NCI-H128 (cell line): ENCODE results near the gene TMC5.
"Not testable (repeated sequence)": the region's sequence is repeated elsewhere in the genome, so short reads cannot be mapped to it uniquely, and the experiment has no call there.

Experiments
- DNase-seq: peaks from one replicate; lab custom pipeline; 2025; ENCODE audit not compliant: unreplicated experiment; lab: John Stamatoyannopoulos, UW

TMC5 gene

GRCh38 chr16:19397373-19397772 is 20.3 kb upstream of the TMC5 start:
- DNase-seq, result not testable (repeated sequence)

- no peak for DNase-seq
Observed at GRCh38 chr16:19400711-19401110, 17.0 kb upstream of the TMC5 start.

GRCh38 chr16:19406891-19407491 is 10.7 kb upstream of the TMC5 start:
- no peak for DNase-seq

DNA sequence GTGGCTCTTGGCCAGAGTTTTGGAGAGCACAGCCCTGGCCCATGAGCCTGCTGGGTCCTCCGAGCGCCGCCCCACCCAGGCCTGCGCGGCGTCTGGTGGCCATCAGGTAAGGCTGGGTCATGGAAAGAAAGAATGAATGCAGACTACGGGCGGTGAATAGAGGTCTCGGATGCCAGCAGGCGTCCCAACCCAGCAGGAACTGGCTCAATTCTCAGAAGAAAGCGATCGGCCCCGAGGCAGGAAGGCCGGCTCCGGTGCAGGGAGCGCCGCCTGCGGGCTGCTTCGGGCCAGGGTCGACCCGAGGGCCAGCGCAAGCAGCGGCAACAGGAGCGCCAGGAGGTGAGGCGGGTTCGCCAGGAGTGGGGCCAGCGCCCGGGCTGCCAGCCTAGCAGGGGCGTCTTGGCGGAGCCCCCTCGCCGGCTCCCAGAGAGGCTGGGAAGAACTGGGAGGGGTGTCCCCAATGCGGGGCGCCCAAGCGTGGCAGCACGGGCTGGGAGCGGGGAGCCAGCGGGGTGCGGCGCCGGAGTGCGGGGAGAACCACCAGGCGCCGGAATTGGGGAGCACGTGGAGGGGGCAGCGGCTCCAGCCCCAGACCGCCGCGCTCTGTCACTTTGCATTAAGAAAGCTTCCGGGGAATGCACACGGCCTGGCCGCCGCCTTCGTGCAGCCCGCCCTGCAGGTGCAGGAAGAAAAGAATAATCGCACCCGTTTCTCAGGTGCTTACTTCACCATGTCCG is 7.1 kb upstream of the TMC5 start:
- no peak for DNase-seq

GRCh38 chr16:19411298-19411697 is 6.4 kb upstream of the TMC5 start:
- no peak for DNase-seq

- DNase-seq, result not testable (repeated sequence)
Observed at GRCh38 chr16:19412055-19412454, 5.6 kb upstream of the TMC5 start.

- no peak for DNase-seq
Observed at GRCh38 chr16:19415461-19415860, 2.2 kb upstream of the TMC5 start.

DNA sequence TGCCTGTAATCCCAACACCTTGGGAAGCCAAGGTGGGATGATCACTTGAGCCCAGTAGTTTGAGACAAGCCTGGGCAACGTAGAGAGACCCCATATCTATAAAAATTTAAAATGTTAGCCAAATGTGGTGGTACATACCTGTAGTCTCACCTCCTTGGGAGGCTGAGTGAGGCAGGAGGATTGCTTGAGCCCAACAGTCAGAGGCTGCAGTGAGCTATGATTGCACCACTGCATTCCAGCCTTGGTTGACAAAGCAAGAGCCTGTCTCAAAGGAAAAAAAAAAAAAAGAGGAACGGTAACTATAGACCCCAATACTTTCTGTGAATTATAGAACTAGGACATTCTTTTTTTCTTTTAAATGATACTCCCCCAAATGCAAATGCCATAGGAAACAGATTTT is 1.8 kb upstream of the TMC5 start:
- DNase-seq, result no peak

DNA sequence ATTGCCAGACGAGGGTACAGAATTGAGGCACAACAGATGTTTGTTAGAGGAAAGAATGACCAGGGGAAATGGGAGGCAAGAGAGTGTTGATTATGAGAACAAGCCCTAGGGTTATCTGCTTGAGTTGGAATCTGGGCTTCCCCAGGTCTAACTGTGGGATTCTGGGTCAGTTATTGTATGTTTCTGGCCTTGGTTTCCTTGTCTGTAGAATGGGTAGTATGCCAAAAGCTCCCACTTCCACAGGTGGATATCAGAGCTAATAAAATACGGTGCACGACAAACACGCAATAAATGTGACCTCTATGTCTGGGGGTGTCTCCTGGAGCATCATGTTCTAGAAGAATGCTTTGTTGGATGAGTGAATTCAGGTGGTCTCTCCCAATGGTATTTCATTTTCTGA is 517 bp downstream of the TMC5 start:
- DNase-seq, result no peak

GRCh38 chr16:19419698-19420075 is 2.0 kb downstream of the TMC5 start:
- DNase-seq, result no peak

- DNase-seq, result no peak
Observed at GRCh38 chr16:19424478-19424877, 6.8 kb downstream of the TMC5 start.

DNA sequence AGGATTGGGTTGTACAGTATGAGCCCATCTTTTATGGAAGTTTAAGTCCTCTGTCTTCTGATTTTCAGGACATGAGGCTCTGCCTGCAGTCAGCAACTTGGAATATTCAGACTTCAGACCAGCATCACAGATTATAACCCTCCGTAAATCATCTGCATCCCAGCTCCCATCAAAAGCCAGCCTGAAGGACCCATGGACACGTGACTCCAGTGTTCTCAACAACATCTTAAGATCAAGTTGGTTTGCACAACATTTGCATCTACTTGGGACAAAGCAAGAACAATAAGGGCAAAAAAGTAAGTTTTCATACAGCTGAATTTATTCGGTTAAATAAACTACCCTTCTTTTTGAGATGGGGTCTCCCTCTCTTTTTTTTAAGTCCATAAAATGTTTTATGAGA is 12.7 kb downstream of the TMC5 start:
- DNase-seq, result no peak

- no peak for DNase-seq
Observed at GRCh38 chr16:19431636-19432340, 14.1 kb downstream of the TMC5 start.

DNA sequence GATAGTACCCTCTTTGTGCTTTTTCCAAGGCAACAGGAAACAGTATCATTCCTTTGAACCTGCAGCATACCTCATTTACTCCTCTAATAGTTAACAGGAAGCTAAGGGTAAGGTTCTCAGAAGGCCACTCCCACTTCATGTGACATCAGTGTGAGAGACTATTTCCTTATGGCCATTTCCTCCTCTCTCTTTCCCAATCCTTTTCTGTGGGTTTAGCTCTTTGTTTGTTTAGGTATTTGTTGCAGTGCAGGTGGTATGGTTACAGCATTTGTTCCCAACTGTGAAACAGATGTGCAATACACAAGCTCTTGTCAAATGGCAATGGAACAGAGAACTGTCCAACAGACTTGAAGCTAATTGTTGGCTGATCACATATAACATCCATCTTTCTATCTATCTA is 14.7 kb downstream of the TMC5 start:
- no peak for DNase-seq

DNA sequence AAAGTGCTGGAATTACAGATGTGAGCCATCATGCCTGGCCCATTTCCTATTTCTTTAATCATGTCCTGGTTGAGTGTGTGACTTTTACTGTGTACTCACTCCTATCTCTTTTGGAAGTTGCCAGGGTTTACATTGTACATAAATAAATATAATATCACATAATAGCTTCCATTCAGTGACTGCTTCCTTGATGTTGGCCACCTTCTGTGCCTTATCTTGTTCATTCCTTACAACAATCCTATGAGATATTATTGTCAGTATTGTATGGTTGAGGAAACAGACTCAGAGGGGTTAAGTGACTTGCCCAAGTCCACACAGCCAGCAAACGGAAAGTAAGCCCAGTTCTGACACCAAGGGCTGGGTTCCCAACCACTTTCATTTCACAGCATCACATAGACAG is 16.9 kb downstream of the TMC5 start:
- no peak for DNase-seq

DNA sequence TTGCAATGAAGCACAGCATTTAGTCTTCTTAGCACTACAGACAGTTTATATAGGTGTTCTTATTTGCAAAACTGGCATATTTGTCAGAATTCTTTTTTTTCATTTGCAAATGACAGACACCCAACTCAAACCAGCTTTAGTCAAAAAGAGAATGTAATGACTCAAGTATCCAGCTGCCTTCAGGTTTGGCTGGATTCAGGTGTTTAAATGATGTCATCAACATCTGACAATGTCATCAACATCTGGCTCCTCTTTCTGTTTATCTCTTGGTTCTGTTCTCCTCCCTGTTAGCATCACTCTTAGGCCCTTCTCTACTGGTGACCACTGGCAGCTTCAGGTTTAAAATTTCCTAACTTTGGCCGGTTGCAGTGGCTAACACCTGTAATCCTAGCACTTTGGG is 18.9 kb downstream of the TMC5 start:
- DNase-seq, result no peak

DNA sequence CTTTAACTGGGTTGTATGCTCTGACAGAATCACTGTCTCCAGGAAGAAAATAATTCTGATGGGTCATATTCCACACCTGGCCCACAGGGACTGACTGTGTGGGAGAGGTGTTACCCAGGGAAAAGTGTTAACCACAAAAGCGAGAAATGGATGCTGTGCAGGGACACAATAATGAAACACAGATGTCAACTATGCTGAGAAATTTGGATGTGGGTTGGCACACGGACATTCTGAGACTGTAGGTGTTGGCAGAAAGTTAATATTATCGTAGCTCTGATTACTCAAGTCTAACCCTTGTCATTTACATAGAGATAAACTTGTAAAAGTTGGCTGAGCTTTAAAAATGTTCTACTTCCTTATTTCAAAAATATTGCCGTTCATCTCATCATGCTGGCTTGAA is 19.6 kb downstream of the TMC5 start:
- no peak for DNase-seq

- DNase-seq, result no peak
Observed at GRCh38 chr16:19438739-19439138, 21.1 kb downstream of the TMC5 start.

DNA sequence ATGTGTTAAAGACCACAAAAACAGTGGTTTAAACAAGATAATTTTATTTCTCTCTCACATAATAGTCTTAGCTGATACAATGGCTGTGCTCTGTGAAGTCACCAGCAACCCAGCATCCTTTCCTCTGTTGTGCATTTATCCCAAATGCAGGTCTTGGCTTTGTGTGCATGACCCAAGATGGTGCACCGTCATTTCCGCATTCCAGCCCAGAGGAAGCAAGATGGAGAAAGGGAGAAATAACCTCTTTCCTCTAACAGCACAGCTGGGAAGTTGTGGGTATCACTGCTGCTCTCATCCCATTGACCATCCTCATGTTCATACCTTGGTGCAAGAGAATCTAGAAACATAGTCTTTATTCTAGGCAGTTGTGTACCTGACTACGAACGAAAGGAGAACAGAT is 21.8 kb downstream of the TMC5 start:
- DNase-seq, result no peak

DNA sequence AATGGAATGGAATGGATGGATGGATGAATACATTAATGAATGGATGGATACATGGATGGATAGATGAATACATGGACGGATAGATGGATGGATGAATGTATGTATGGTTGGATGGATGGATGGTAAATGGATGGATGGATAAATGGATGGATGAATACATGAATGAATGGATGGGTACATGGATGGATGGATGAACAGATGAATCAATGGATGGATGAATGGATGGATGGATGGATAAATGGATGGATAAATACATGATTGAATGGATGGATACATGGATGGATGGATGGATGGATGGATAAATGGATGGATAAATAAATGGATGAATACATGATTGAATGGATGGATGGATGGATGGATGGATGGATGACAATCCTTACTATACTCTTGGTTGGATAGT is 26.0 kb downstream of the TMC5 start:
- no peak for DNase-seq

DNA sequence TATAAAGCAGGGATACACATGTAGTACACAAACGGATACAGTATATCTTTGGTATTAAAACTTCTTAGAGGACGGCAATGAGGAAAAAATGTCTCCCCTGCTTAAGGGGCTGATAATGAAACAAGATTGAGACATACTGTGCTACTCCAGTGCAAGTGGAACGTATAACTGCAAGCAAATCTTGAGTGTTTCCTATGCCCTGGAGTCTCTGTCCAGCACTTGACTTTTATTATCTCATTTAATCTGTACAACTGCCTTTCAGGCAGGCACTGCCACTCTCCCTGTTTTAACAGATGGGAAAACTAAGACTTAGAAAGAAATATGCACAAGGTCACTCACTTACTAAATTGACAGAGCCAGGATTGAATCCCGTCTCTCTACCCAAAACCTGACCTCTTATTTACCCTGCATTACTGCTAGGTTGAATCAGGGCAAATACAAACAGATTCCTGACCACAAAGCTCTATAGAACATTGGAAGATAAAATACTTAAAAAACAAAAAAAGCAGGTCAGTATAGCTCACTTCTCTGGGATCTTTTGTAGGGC is 28.7 kb downstream of the TMC5 start:
- DNase-seq, result no peak

- DNase-seq, result no peak
Observed at GRCh38 chr16:19446886-19447285, 29.2 kb downstream of the TMC5 start.
